HL-60 (cell line): Measurements from ENCODE around the gene VCAN.

Source experiments
- DNase-seq, 2 experiments: peaks; one replicate each; pipeline ENCODE4 v3.0.0-alpha.2; 2010 to 2020; ENCODE audit warnings: low read depth in 1 of 2, low spot score in 1 of 2
- H3K27ac ChIP-seq: fragments of 250-450 bp; sonication (Bioruptor Pico); replicated peaks from 2 replicates; pipeline ENCODE4 v1.5.1; 2020; ENCODE audit warnings: mild to moderate bottlenecking, moderate library complexity
- H3K27me3 ChIP-seq: fragments of 250-450 bp; sonication (Bioruptor Pico); 2 replicates; pipeline ENCODE4 v1.5.1; 2021; ENCODE audit warnings: mild to moderate bottlenecking, moderate library complexity; ENCODE audit not compliant: insufficient read depth, poor library complexity, severe bottlenecking
- H3K4me3 ChIP-seq: replicated peaks from 2 replicates; pipeline ENCODE4 v1.5.1; 2011; ENCODE audit warnings: mild to moderate bottlenecking, control low read depth, low read length; ENCODE audit not compliant: insufficient read depth
- GABPA ChIP-seq: IDR thresholded peaks from 2 replicates; pipeline ENCODE4 v1.6.1; 2012; ENCODE audit warnings: low read depth
- POLR2AphosphoS5 ChIP-seq: IDR thresholded peaks from 2 replicates; pipeline ENCODE4 v1.6.1; 2012; ENCODE audit warnings: low read depth
- SPI1 ChIP-seq: IDR thresholded peaks from 2 replicates; pipeline ENCODE4 v1.6.1; 2012; ENCODE audit warnings: low read depth, mild to moderate bottlenecking, borderline replicate concordance
- TF ChIP-seq, protein P1 (sequence below): IDR thresholded peaks from 2 replicates; pipeline ENCODE4 v1.6.1; 2012; ENCODE audit warnings: low read depth; ENCODE audit not compliant: insufficient replicate concordance
- TF ChIP-seq, protein P2 (sequence below): IDR thresholded peaks from one replicate; pipeline ENCODE4 v1.5.1; 2011; ENCODE audit warnings: low read length, control low read depth, inconsistent platforms; ENCODE audit not compliant: insufficient read depth

Gene VCAN

DNA sequence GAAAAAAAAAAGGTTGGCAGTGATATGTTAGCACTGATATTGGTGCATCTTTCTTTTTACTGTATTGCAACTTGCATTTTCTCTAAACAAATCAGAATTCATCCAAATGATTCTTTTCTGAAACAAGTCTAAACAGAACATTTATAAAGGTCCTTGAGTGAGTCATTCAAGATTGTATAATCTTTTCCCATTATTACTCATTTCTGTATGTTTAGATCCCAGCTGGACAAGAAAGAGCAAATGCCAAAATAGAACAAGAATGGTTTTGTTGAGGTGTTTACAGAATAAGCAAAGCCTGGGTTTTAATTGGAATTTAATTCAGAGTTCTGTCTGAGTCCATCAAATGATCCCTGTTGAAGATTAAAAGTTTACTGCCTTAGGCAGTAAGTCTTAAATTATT, 112.3 kb downstream of the VCAN start:
- no peak overlapping the region for H3K27ac ChIP-seq
- H3K4me3 ChIP-seq, result no peak overlapping the region
- TF ChIP-seq, protein P1, sequence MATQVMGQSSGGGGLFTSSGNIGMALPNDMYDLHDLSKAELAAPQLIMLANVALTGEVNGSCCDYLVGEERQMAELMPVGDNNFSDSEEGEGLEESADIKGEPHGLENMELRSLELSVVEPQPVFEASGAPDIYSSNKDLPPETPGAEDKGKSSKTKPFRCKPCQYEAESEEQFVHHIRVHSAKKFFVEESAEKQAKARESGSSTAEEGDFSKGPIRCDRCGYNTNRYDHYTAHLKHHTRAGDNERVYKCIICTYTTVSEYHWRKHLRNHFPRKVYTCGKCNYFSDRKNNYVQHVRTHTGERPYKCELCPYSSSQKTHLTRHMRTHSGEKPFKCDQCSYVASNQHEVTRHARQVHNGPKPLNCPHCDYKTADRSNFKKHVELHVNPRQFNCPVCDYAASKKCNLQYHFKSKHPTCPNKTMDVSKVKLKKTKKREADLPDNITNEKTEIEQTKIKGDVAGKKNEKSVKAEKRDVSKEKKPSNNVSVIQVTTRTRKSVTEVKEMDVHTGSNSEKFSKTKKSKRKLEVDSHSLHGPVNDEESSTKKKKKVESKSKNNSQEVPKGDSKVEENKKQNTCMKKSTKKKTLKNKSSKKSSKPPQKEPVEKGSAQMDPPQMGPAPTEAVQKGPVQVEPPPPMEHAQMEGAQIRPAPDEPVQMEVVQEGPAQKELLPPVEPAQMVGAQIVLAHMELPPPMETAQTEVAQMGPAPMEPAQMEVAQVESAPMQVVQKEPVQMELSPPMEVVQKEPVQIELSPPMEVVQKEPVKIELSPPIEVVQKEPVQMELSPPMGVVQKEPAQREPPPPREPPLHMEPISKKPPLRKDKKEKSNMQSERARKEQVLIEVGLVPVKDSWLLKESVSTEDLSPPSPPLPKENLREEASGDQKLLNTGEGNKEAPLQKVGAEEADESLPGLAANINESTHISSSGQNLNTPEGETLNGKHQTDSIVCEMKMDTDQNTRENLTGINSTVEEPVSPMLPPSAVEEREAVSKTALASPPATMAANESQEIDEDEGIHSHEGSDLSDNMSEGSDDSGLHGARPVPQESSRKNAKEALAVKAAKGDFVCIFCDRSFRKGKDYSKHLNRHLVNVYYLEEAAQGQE, result no peak
- TF ChIP-seq, protein P2, sequence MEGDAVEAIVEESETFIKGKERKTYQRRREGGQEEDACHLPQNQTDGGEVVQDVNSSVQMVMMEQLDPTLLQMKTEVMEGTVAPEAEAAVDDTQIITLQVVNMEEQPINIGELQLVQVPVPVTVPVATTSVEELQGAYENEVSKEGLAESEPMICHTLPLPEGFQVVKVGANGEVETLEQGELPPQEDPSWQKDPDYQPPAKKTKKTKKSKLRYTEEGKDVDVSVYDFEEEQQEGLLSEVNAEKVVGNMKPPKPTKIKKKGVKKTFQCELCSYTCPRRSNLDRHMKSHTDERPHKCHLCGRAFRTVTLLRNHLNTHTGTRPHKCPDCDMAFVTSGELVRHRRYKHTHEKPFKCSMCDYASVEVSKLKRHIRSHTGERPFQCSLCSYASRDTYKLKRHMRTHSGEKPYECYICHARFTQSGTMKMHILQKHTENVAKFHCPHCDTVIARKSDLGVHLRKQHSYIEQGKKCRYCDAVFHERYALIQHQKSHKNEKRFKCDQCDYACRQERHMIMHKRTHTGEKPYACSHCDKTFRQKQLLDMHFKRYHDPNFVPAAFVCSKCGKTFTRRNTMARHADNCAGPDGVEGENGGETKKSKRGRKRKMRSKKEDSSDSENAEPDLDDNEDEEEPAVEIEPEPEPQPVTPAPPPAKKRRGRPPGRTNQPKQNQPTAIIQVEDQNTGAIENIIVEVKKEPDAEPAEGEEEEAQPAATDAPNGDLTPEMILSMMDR, result no peak
- no peak for TF ChIP-seq POLR2AphosphoS5
- TF ChIP-seq GABPA, result no peak
- no peak for TF ChIP-seq SPI1
- H3K27me3 ChIP-seq, result no peaks in the 10 kb centered on the region
- DNase-seq, result no peak

GRCh38 chr5:83586874-83587776, 115.6 kb downstream of the VCAN start:
- no peak for DNase-seq
- TF ChIP-seq GABPA, result no peak
- TF ChIP-seq POLR2AphosphoS5, result no peak
- TF ChIP-seq, protein P2, result no peak
- TF ChIP-seq, protein P1, result no peak
- no peak for TF ChIP-seq SPI1
- no peak overlapping the region for H3K4me3 ChIP-seq
- no peaks in the 10 kb centered on the region for H3K27me3 ChIP-seq
- H3K27ac ChIP-seq, result no peak overlapping the region

DNA sequence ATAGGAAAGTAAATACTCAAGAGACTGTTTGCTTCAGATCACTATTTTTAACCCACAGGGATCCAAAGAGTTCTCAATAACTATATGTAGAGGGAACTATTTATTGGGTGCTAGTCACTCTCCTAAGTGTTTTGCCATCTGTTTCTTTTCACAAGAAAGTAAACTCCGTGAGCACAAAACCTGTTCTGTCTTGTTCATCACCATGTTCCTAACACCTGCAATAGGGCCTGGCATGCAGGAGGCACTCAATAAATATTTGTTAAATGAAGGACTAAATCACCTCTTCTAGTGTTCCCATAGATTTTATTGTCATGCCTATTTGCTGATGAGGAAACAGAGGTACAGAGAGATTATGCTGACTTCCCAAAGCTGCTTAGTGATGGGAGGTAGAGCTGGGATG, 118.2 kb downstream of the VCAN start:
- no peak for DNase-seq
- H3K27ac ChIP-seq, result no peak overlapping the region
- no peak overlapping the region for H3K4me3 ChIP-seq
- H3K27me3 ChIP-seq, result no peaks in the 10 kb centered on the region
- TF ChIP-seq GABPA (no peak), SPI1 (no peak), POLR2AphosphoS5 (no peak)
- TF ChIP-seq, protein P2, result no peak

DNA sequence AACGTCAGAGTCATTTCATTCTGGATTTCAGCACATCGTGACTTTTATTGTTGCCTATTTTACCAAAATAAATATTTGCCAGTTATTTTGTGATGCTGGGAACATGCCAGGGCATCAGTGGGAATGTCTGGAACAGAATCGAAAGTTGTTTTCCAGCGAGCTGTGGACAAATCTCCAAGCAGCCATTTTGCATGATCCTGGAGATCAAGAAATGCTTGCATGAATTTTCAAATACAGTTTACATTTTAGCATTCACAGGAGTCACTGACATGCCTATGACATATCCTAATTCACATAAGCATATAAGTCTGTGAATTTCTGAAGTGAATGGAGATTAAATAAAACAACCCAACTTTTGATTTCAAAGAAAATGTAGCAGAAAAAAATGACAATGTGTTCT, 119.4 kb downstream of the VCAN start:
- Histone ChIP-seq H3K4me3 (no peak overlapping the region), H3K27ac (no peak overlapping the region), H3K27me3 (no peaks in the 10 kb centered on the region)
- no peak for DNase-seq
- no peak for TF ChIP-seq SPI1
